Panc1 (cell line): ENCODE data around the gene PRXL2C. TPM values are rescaled to one million over a fixed set of nuclear protein-coding genes. Genes with fewer than 3 reads are reported as not detected.

Experiments used
- ATAC-seq: fragments of 200-7000 bp; cut with Tn5 transposase; 2 replicates; pipeline ENCODE4 v1.9.1; 2020; ENCODE audit warnings: mild to moderate bottlenecking, moderate library complexity
- BruUV-seq: library from RNA; stranded (reverse); fragments of 400-500 nt; replicated peaks from 2 replicates; lab custom pipeline; 2021; lab: Mats Ljungman, UMichigan
- CTCF ChIA-PET: fragments of 300-600 bp; sonication (Branson Sonifier 250); formaldehyde crosslinking; loops from one replicate; lab custom pipeline; 2022; ENCODE audit warnings: antibody characterized with exemption; lab: Charles Lee
- POLR2A ChIA-PET: fragments of 300-600 bp; sonication (Branson Sonifier 250); formaldehyde crosslinking; loops from one replicate; lab custom pipeline; 2022; ENCODE audit warnings: antibody characterized with exemption; lab: Charles Lee
- DNase-seq: peaks from one replicate; pipeline ENCODE4 v3.0.0-alpha.2; 2010; ENCODE audit warnings: low read depth, low spot score
- H3K27ac ChIP-seq: 2 replicates; pipeline ENCODE4 v1.5.1; 2011; ENCODE audit warnings: mild to moderate bottlenecking, low read length, inconsistent platforms
- H3K27me3 ChIP-seq: fragments of 200-500 bp; sonication (Bioruptor generic); 2 replicates; pipeline ENCODE4 v1.6.0; 2014; ENCODE audit warnings: low read length, inconsistent platforms; ENCODE audit not compliant: control insufficient read depth, insufficient read depth
- H3K36me3 ChIP-seq: fragments of 200-500 bp; sonication (Bioruptor generic); 2 replicates; pipeline ENCODE4 v1.5.1; 2014; ENCODE audit warnings: inconsistent platforms, mild to moderate bottlenecking, low read length, moderate library complexity; ENCODE audit not compliant: control insufficient read depth, insufficient read depth
- H3K4me1 ChIP-seq: 2 replicates; pipeline ENCODE4 v1.5.1; 2011; ENCODE audit warnings: inconsistent platforms, mild to moderate bottlenecking, low read length, moderate library complexity; ENCODE audit not compliant: control insufficient read depth, insufficient read depth
- H3K4me3 ChIP-seq, 2 experiments: 2 replicates each; pipeline ENCODE4 v1.5.1; 2011 to 2012; ENCODE audit warnings: low read depth in 2 of 2, low read length in 2 of 2, mild to moderate bottlenecking in 2 of 2, inconsistent platforms in 1 of 2, moderate library complexity in 1 of 2
- H3K9me3 ChIP-seq: fragments of 200-500 bp; sonication (Bioruptor generic); 2 replicates; pipeline ENCODE4 v1.5.1; 2014; ENCODE audit warnings: low read depth, mild to moderate bottlenecking, inconsistent platforms, low read length, moderate library complexity; ENCODE audit not compliant: control insufficient read depth, insufficient read depth
- POLR2AphosphoS5 ChIP-seq: IDR thresholded peaks from 2 replicates; pipeline ENCODE4 v1.6.1; 2012; ENCODE audit warnings: mild to moderate bottlenecking, low read depth, low read length, moderate library complexity
- SIN3A ChIP-seq: IDR thresholded peaks from 2 replicates; pipeline ENCODE4 v1.6.1; 2012; ENCODE audit warnings: low read depth, mild to moderate bottlenecking, low read length, moderate library complexity, borderline replicate concordance; ENCODE audit not compliant: insufficient read depth
- TCF7L2 ChIP-seq: IDR thresholded peaks from 2 replicates; pipeline ENCODE4 v1.6.1; 2011; ENCODE audit warnings: mild to moderate bottlenecking, low read depth, low read length, inconsistent platforms
- in situ Hi-C: cut with HindIII; loops from 2 replicates; pipeline ENCODE4 v1.10.0; 2016; ENCODE audit warnings: low sequenced_read_pairs, low pct_unique_long_range_greater_than_20kb
- intact Hi-C: fragments of 100-400 bp; cut with micrococcal nuclease; formaldehyde crosslinking; loops from one replicate; pipeline ENCODE4 v1.10.0; 2022; ENCODE audit not compliant: unreplicated experiment
- total RNA-seq: library from RNA; stranded (reverse); gene quantifications from one replicate; pipeline ENCODE4 v1.2.1, GENCODE V29; 2021; ENCODE audit not compliant: unreplicated experiment
- TF ChIP-seq, protein P1 (sequence below), 2 experiments: IDR thresholded peaks; 2 replicates each; pipeline ENCODE4 v1.6.1; 2011 to 2012; ENCODE audit warnings: low read depth in 2 of 2, control low read depth in 1 of 2, low read length in 1 of 2, mild to moderate bottlenecking in 1 of 2, moderate library complexity in 1 of 2; ENCODE audit not compliant: insufficient read depth in 1 of 2
- TF ChIP-seq, protein P2 (sequence below): fragments of 450-650 bp; IDR thresholded peaks from 2 replicates; pipeline ENCODE4 v1.5.1; 2017; ENCODE audit warnings: mild to moderate bottlenecking

Gene PRXL2C
- total RNA-seq, 1 experiment from 2014 or later, result 14.0 TPM

DNA sequence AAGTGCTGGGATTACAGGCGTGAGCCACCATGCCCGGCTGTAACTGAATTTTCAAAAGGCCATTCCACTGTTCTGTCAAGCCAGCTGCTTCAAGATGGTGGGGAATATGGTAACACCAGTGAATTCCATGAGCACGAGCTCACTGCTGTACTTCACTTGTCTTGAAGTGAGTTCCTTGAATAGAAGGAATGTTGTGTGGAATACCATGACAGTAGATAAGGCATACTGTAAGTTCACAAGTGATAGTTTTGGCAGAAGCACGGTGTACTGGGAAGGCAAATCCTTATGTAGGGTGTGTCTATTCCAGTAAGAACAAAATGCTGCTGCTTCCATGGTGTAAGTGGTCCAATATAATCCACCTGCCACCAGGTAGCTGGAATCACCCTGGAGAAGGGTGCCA, 6.6 kb upstream of the PRXL2C start:
- in situ Hi-C loops (no loop called here), intact Hi-C loops (loop anchor here (5.0 kb wide), 1 partner anchor 334 kb away; no protein-coding TSS in a partner anchor)
- H3K27me3 ChIP-seq, result no peaks in the 10 kb centered on the region
- no peak overlapping the region for H3K4me3 ChIP-seq
- no peaks in the 10 kb centered on the region for H3K36me3 ChIP-seq
- no peaks in the 10 kb centered on the region for H3K4me1 ChIP-seq
- BruUV-seq, result no TSS peak
- H3K27ac ChIP-seq, result no peak overlapping the region
- H3K9me3 ChIP-seq, result no peaks in the 10 kb centered on the region
- no peak for DNase-seq
- ChIA-PET CTCF (interaction anchor here (0.6 kb wide), 1 partner anchor 189 kb away, joined by 3 read pairs; no protein-coding TSS in a partner anchor), POLR2A (no interaction called here)
- no peak for ATAC-seq
- no peak for TF ChIP-seq TCF7L2
- no peak for TF ChIP-seq SIN3A
- TF ChIP-seq, protein P1, sequence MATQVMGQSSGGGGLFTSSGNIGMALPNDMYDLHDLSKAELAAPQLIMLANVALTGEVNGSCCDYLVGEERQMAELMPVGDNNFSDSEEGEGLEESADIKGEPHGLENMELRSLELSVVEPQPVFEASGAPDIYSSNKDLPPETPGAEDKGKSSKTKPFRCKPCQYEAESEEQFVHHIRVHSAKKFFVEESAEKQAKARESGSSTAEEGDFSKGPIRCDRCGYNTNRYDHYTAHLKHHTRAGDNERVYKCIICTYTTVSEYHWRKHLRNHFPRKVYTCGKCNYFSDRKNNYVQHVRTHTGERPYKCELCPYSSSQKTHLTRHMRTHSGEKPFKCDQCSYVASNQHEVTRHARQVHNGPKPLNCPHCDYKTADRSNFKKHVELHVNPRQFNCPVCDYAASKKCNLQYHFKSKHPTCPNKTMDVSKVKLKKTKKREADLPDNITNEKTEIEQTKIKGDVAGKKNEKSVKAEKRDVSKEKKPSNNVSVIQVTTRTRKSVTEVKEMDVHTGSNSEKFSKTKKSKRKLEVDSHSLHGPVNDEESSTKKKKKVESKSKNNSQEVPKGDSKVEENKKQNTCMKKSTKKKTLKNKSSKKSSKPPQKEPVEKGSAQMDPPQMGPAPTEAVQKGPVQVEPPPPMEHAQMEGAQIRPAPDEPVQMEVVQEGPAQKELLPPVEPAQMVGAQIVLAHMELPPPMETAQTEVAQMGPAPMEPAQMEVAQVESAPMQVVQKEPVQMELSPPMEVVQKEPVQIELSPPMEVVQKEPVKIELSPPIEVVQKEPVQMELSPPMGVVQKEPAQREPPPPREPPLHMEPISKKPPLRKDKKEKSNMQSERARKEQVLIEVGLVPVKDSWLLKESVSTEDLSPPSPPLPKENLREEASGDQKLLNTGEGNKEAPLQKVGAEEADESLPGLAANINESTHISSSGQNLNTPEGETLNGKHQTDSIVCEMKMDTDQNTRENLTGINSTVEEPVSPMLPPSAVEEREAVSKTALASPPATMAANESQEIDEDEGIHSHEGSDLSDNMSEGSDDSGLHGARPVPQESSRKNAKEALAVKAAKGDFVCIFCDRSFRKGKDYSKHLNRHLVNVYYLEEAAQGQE (IDR thresholded peaks at IDR 0.05; ENCODE audit: insufficient read depth in 1 of 2, low read depth in 2 of 2, low read length in 1 of 2), result no peak
- no peak for TF ChIP-seq POLR2AphosphoS5
- TF ChIP-seq, protein P2, sequence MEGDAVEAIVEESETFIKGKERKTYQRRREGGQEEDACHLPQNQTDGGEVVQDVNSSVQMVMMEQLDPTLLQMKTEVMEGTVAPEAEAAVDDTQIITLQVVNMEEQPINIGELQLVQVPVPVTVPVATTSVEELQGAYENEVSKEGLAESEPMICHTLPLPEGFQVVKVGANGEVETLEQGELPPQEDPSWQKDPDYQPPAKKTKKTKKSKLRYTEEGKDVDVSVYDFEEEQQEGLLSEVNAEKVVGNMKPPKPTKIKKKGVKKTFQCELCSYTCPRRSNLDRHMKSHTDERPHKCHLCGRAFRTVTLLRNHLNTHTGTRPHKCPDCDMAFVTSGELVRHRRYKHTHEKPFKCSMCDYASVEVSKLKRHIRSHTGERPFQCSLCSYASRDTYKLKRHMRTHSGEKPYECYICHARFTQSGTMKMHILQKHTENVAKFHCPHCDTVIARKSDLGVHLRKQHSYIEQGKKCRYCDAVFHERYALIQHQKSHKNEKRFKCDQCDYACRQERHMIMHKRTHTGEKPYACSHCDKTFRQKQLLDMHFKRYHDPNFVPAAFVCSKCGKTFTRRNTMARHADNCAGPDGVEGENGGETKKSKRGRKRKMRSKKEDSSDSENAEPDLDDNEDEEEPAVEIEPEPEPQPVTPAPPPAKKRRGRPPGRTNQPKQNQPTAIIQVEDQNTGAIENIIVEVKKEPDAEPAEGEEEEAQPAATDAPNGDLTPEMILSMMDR, result no peak

DNA sequence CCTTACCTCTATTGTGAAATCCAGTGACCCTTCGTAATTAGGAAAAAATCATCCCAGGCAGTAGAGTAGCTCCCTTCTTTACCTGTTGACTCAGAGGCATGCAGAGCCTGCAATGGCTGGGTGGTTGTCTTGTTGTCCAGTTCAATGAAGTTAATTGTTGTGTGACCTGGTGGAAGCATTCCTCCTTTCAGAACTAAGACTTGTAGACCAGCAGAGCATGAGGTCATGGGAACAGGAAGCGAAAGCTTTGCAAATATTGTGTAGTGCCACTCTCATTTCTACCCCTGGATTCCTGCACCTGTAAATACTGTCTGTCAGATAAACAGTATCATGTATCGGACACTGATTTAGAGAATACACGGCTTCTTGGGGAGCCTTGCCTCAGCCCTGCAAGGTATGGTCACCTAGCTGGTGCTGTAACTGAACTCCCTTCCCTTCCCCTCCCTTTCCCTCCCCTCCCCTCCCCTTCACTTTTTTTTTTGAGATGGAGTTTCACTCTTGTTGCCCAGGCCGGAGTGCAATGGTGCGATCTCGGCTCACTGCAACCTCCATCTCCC, 5.7 kb upstream of the PRXL2C start:
- no peak for DNase-seq
- Histone ChIP-seq H3K9me3 (no peaks in the 10 kb centered on the region), H3K27me3 (no peaks in the 10 kb centered on the region), H3K36me3 (no peaks in the 10 kb centered on the region), H3K4me1 (no peaks in the 10 kb centered on the region), H3K27ac (no peak overlapping the region), H3K4me3 (no peak overlapping the region)
- TF ChIP-seq POLR2AphosphoS5 (no peak), SIN3A (no peak), TCF7L2 (no peak)
- TF ChIP-seq, protein P2, result no peak
- TF ChIP-seq, protein P1 (IDR thresholded peaks at IDR 0.05; ENCODE audit: insufficient read depth in 1 of 2, low read depth in 2 of 2, low read length in 1 of 2), result no peak
- no peak for ATAC-seq
- ChIA-PET CTCF (no interaction called here), POLR2A (no interaction called here)
- intact Hi-C loops (loop anchor here (5.0 kb wide), 1 partner anchor 333 kb away; no protein-coding TSS in a partner anchor), in situ Hi-C loops (no loop called here)
- no TSS peak for BruUV-seq
